Stimulated activated CD8-positive, alpha-beta memory T cell treated with anti-CD3 and anti-CD28 coated beads, Interleukin-12 subunit alpha, Interleukin-12 subunit beta, amount 100 ng/mL, for 24 hours (primary cell): ENCODE results near the gene PSPN.

Experiments
- DNase-seq: peaks from one replicate; pipeline ENCODE4 v3.0.0-alpha.2; 2020; ENCODE audit errors: extremely low read depth

Gene PSPN

GRCh38 chr19:6325614-6326013 lies 50.1 kb downstream of the PSPN start:
- DNase-seq: no peak
